HG02973 (cell line): ENCODE data around the gene NCAM1.

ENCODE experiments used
- ATAC-seq: cut with Tn5 transposase; IDR thresholded peaks from one replicate; pipeline ENCODE4 v1.9.1; 2021; ENCODE audit warnings: moderate library complexity; ENCODE audit not compliant: unreplicated experiment

NCAM1 gene

GRCh38 chr11:113162592-113162962, 201.4 kb downstream of the NCAM1 start:
- no peak for ATAC-seq

GRCh38 chr11:113163291-113164030, 202.2 kb downstream of the NCAM1 start:
- ATAC-seq: no peak

GRCh38 chr11:113166280-113166679, 205.1 kb downstream of the NCAM1 start:
- ATAC-seq: no peak

- ATAC-seq: no peak
Observed at GRCh38 chr11:113167599-113167998, 206.4 kb downstream of the NCAM1 start.

- ATAC-seq: no peak
Observed at GRCh38 chr11:113168354-113169342, 207.4 kb downstream of the NCAM1 start.

GRCh38 chr11:113172382-113172951, 211.2 kb downstream of the NCAM1 start:
- ATAC-seq: no peak

- ATAC-seq: no peak
Observed at GRCh38 chr11:113173126-113173525, 211.9 kb downstream of the NCAM1 start.

- no peak for ATAC-seq
Observed at GRCh38 chr11:113174882-113175281, 213.7 kb downstream of the NCAM1 start.

GRCh38 chr11:113176599-113177360, 215.6 kb downstream of the NCAM1 start:
- no peak for ATAC-seq

GRCh38 chr11:113177671-113178070, 216.5 kb downstream of the NCAM1 start:
- ATAC-seq: no peak

- no peak for ATAC-seq
Observed at GRCh38 chr11:113178381-113179070, 217.3 kb downstream of the NCAM1 start.

- no peak for ATAC-seq
Observed at GRCh38 chr11:113179181-113179704, 218.0 kb downstream of the NCAM1 start.

GRCh38 chr11:113181094-113181493, 219.9 kb downstream of the NCAM1 start:
- no peak for ATAC-seq

GRCh38 chr11:113182288-113182687, 221.1 kb downstream of the NCAM1 start:
- no peak for ATAC-seq

- no peak for ATAC-seq
Observed at GRCh38 chr11:113184498-113184897, 223.3 kb downstream of the NCAM1 start.

GRCh38 chr11:113188371-113188834, 227.2 kb downstream of the NCAM1 start:
- no peak for ATAC-seq

GRCh38 chr11:113189909-113190667, 228.9 kb downstream of the NCAM1 start:
- ATAC-seq: no peak

GRCh38 chr11:113192121-113192925, 231.1 kb downstream of the NCAM1 start:
- ATAC-seq: no peak
